Bronchial epithelial cell (primary cell): Measurements from ENCODE around the gene AFAP1L2. TPM values are rescaled to one million over a fixed set of nuclear protein-coding genes. Genes with fewer than 3 reads are reported as not detected.

Experiments used
- DNase-seq: peaks from one replicate; pipeline ENCODE4 v3.0.0-alpha.2; 2010; ENCODE audit warnings: low read depth
- FAIRE-seq: peaks from 2 replicates; lab custom pipeline; 2011; peaks lifted over from hg19 to GRCh38; lab: Jason Lieb, UNC
- H3K27me3 ChIP-seq: 2 replicates; pipeline ENCODE4 v1.5.1; 2011; ENCODE audit warnings: low read length; ENCODE audit not compliant: control insufficient read depth, insufficient read depth
- H3K36me3 ChIP-seq: 2 replicates; pipeline ENCODE4 v1.5.1; 2011; ENCODE audit warnings: low read length; ENCODE audit not compliant: control insufficient read depth, insufficient read depth
- H3K4me3 ChIP-seq: 2 replicates; pipeline ENCODE4 v1.5.1; 2011; ENCODE audit warnings: mild to moderate bottlenecking, low read depth, low read length, control low read depth
- total RNA-seq: library from RNA; depleted of rRNA; stranded (reverse); fragments of >200 nt; gene quantifications from 2 replicates; pipeline ENCODE4 v1.2.1, GENCODE V29; 2014
- TF ChIP-seq, protein P1 (sequence below): IDR thresholded peaks from 2 replicates; pipeline ENCODE4 v1.5.1; 2011; ENCODE audit warnings: mild to moderate bottlenecking, moderate library complexity, low read length, control low read depth, inconsistent platforms; ENCODE audit not compliant: insufficient read depth, severe bottlenecking

AFAP1L2 gene
- total RNA-seq, 1 donor from 2014 or later = 6.8 TPM

DNA sequence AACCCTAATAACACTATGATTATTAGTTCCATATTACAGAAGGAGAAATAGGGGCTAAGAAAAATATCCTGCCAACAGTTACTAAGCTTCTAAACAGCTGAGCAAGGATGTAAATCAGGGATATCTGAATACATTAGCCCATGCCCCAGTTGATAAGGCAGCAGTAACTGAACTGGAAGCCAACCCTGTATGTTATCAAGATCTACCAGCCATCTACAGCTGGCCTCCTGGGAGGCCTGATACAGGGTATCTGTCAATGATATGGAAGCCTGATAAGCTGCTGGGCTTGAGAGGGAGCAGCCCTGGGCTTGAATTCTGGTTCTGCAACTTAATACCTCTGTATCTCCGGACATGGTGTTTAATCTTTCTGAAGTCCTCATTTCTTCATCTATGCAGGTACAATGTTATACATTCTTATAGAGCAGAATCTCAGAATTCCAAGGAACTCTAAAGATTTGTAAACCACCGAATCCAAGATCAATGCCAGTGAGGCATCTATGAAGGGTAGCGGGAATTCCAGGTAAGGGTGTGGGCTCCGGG lies 37.9 kb upstream of the AFAP1L2 start:
- Histone ChIP-seq H3K4me3 (no peak overlapping the region), H3K27me3 (no peaks in the 10 kb centered on the region), H3K36me3 (peaks cover 21% of the 10 kb centered on the region)
- FAIRE-seq (peak; percentile 84), DNase-seq (no peak)
- TF ChIP-seq, protein P1, sequence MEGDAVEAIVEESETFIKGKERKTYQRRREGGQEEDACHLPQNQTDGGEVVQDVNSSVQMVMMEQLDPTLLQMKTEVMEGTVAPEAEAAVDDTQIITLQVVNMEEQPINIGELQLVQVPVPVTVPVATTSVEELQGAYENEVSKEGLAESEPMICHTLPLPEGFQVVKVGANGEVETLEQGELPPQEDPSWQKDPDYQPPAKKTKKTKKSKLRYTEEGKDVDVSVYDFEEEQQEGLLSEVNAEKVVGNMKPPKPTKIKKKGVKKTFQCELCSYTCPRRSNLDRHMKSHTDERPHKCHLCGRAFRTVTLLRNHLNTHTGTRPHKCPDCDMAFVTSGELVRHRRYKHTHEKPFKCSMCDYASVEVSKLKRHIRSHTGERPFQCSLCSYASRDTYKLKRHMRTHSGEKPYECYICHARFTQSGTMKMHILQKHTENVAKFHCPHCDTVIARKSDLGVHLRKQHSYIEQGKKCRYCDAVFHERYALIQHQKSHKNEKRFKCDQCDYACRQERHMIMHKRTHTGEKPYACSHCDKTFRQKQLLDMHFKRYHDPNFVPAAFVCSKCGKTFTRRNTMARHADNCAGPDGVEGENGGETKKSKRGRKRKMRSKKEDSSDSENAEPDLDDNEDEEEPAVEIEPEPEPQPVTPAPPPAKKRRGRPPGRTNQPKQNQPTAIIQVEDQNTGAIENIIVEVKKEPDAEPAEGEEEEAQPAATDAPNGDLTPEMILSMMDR = no peak

- peaks cover 25% of the 10 kb centered on the region for H3K36me3 ChIP-seq
- no peak for FAIRE-seq
Measured at GRCh38 chr10:114441107-114441506, 36.8 kb upstream of the AFAP1L2 start.

GRCh38 chr10:114437473-114438292 lies 33.4 kb upstream of the AFAP1L2 start:
- no peak for FAIRE-seq
- TF ChIP-seq, protein P1 = peak; percentile 54
- DNase-seq = peak; percentile 41
- no peak overlapping the region for H3K4me3 ChIP-seq
- peaks cover 20% of the 10 kb centered on the region for H3K36me3 ChIP-seq
- no peaks in the 10 kb centered on the region for H3K27me3 ChIP-seq

More at GRCh38 chr10:114441107-114441506, 36.8 kb upstream of the AFAP1L2 start:
- Histone ChIP-seq H3K27me3 (no peaks in the 10 kb centered on the region), H3K4me3 (no peak overlapping the region)
- TF ChIP-seq, protein P1 = no peak
- DNase-seq = no peak

GRCh38 chr10:114436941-114437340 lies 32.6 kb upstream of the AFAP1L2 start:
- Histone ChIP-seq H3K27me3 (no peaks in the 10 kb centered on the region), H3K36me3 (peaks cover 20% of the 10 kb centered on the region), H3K4me3 (no peak overlapping the region)
- no peak for DNase-seq
- FAIRE-seq = no peak
- TF ChIP-seq, protein P1 = no peak

GRCh38 chr10:114432566-114433093 lies 28.3 kb upstream of the AFAP1L2 start:
- Histone ChIP-seq H3K36me3 (peaks cover 6% of the 10 kb centered on the region), H3K27me3 (no peaks in the 10 kb centered on the region), H3K4me3 (no peak overlapping the region)
- FAIRE-seq = no peak
- TF ChIP-seq, protein P1 = no peak
- no peak for DNase-seq
